HG02852 (cell line): Measurements from ENCODE around the gene CENPP.

Source experiments
- ATAC-seq: cut with Tn5 transposase; IDR thresholded peaks from one replicate; pipeline ENCODE4 v1.9.1; 2021; ENCODE audit warnings: mild to moderate bottlenecking, moderate library complexity; ENCODE audit not compliant: unreplicated experiment

Gene CENPP

GRCh38 chr9:92312887-92313623 is 12.7 kb upstream of the CENPP start:
- ATAC-seq = no peak

- ATAC-seq = no peak
These were observed 12.1 kb upstream of the CENPP start for GRCh38 chr9:92313624-92314012.

- no peak for ATAC-seq
These were observed 10.3 kb upstream of the CENPP start for GRCh38 chr9:92315456-92315855.

GRCh38 chr9:92324431-92324830 is 1.3 kb upstream of the CENPP start:
- ATAC-seq = no peak

- ATAC-seq = peak; percentile 13
These were observed 874 bp upstream of the CENPP start for GRCh38 chr9:92324889-92325268.

- ATAC-seq = no peak
These were observed 293 bp downstream of the CENPP start for GRCh38 chr9:92325991-92326500.

GRCh38 chr9:92327283-92327850 is 1.6 kb downstream of the CENPP start:
- ATAC-seq = no peak

GRCh38 chr9:92328225-92328624 is 2.5 kb downstream of the CENPP start:
- no peak for ATAC-seq

GRCh38 chr9:92332577-92333281 is 7.0 kb downstream of the CENPP start:
- no peak for ATAC-seq

GRCh38 chr9:92333282-92333634 is 7.5 kb downstream of the CENPP start:
- ATAC-seq = no peak

GRCh38 chr9:92341578-92341977 is 15.8 kb downstream of the CENPP start:
- no peak for ATAC-seq

- no peak for ATAC-seq
These were observed 17.2 kb downstream of the CENPP start for GRCh38 chr9:92342825-92343488.

GRCh38 chr9:92345582-92345981 is 19.8 kb downstream of the CENPP start:
- ATAC-seq = no peak

- ATAC-seq = no peak
These were observed 24.3 kb downstream of the CENPP start for GRCh38 chr9:92349771-92350739.

GRCh38 chr9:92350740-92351133 is 25.0 kb downstream of the CENPP start:
- no peak for ATAC-seq

GRCh38 chr9:92353051-92353450 is 27.3 kb downstream of the CENPP start:
- no peak for ATAC-seq

- ATAC-seq = no peak
These were observed 33.7 kb downstream of the CENPP start for GRCh38 chr9:92359394-92359995.

- no peak for ATAC-seq
These were observed 34.3 kb downstream of the CENPP start for GRCh38 chr9:92360083-92360482.

GRCh38 chr9:92369075-92369474 is 43.3 kb downstream of the CENPP start:
- no peak for ATAC-seq

GRCh38 chr9:92373167-92373566 is 47.4 kb downstream of the CENPP start:
- ATAC-seq = no peak
